Embryonic facial prominence (tissue), 1 donor: Measurements from ENCODE around the gene MAP4K5.
"Not testable (repeated sequence)": the region's sequence is repeated elsewhere in the genome, so short reads cannot be mapped to it uniquely, and the experiment has no call there.

Experiments used
- DNase-seq: peaks from one replicate; pipeline ENCODE4 v3.0.0-alpha.2; 2016; ENCODE audit errors: extremely low spot score

The MAP4K5 gene

GRCh38 chr14:50532502-50533240 lies at the start of gene MAP4K5:
Gene MAP4K5 (minus strand): TSS chr14:50532569. CDS start chr14:50532049, 520 bp downstream.
- DNase-seq: peak; percentile 82

DNA sequence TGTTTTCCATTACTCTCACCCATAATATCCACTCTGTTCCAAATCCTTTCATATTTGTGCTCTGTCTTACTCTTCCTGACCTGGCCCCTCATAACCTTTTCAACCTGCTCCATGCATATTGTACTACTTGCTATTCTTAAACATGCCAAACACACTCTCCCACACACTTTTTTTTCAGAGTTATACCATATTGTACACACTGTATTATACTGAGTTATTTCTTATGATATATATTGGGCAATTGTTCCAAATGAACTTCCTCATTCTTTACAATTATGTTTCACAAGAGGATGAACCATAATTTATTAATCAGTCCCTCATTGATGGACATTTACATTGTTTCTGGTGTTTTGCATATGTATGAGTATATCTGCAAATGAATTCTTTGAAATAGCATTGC lies 46.1 kb upstream of the MAP4K5 start:
- DNase-seq: no peak

DNA sequence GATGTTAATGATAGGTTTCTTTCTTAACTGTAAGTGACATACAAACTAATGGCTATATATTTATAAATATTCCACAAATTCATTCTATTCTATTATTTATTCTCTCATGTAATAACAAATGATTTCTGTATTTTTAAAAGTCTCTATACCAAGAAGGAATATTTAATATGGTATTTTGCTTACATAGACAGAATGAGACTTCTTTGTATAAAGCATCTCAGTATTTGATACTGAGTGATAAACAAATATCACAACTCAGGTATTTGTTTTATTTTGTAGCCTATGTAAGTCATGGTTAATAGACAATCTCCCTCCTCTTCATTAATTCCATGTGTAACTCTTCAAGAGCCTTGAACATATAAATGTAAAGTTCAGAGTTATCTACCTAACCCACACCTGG lies 45.6 kb upstream of the MAP4K5 start:
- DNase-seq: no peak

DNA sequence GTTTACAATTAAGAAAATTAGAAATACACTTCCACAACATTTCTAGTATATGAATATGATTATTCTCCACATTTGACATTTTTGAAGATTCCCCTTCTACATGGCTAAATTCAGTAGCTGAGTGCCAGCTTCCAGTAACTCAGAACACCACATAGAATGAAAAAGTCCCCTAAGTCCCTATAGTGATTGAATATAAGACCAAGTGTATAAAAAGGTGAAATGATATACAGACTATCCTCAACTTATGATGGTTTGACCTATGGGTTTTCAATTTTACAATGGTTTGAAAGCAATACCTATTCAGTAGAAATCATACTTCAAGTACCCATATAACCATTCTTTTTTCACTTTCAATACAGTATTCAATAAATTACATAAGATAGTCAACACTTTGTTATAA lies 43.4 kb upstream of the MAP4K5 start:
- DNase-seq: no peak

- no peak for DNase-seq
These were observed 41.5 kb upstream of the MAP4K5 start for GRCh38 chr14:50573862-50574261.

DNA sequence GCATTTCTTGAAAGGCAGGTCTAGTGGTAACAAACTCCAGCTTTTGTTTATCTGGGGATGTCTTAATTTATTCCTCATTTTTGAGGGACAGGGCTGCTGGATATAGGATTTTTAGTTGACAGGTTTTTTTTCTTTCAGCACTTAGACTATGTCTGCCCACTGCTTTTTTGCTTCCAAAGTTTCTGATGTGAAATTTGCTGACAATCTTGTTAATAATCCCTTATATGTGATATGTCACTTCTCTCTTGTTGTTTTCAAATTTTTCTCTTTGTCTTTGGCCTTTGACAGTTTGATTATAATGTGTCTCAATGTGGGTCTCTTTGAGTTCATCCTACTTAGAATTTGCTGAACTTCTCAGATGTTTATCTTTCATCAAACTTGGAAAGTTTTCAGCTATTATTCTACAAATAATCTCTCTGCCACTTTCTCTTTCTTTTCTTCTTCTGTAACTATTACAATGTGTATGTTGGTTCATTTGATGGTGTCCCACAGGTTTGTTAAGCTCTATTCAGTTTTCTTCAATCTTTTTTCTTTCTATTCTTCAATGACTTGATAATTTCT lies 37.4 kb upstream of the MAP4K5 start:
- DNase-seq: no peak

DNA sequence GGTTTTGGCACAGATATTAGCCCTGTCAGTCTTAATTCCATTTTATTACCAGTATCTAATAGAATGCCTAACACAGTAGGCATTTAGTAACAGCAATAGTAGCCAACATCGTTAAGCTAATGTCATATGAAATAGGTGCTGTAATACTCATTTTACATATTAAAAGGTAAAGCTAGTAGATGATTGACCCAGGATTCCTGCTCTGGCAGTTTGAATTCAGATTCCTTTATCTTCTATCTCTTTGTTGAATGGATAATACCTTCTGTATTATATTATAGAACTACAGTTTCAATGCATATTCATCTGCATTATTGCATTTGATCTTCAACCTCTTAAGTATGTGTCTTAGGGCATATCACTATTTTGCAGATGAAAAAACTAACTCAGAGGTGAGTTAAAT lies 30.5 kb upstream of the MAP4K5 start:
- DNase-seq: no peak

DNA sequence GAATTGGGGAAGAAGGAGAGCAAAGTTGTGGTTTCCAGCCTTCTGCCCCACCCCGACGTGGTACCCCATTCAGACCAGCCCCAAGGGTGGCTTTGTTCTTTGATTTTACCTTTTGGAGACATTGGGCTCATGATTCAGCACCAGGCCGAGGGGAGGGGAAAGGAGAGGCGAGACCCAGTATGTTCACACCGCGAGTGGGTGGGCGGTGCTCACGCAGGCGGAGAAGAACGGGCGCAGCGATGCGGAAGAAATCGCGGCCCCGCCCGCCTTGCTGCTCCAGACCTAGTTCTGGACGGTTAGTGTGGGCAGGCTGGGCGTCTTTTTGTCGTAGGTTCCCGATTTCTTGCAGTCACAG lies 28.5 kb upstream of the MAP4K5 start:
- DNase-seq: no peak

GRCh38 chr14:50559990-50560930 lies 27.9 kb upstream of the MAP4K5 start, which contains the start of gene ATL1:
Gene ATL1 (plus strand): TSS chr14:50560145. CDS start chr14:50560266, 121 bp downstream.
- no peak for DNase-seq

- DNase-seq: not testable (repeated sequence)
These were observed 20.4 kb upstream of the MAP4K5 start for GRCh38 chr14:50552796-50553195.

DNA sequence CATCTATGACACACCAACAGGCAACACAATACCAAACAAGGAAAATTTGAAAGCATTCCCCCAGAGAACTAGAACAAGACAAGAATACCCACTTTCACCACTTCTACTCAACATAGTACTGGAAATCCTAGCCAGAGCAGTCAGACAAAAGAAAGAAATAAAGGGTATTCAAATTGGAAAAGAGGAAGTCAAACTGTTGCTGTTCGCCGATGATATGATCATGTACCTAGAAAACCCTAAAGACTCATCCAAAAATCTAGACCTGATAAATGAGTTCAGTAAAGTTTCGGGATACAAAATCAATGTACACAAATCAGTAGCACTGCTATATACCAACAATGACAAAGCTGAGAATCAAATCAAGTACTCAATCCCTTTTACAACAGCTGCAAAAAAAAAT lies 19.5 kb upstream of the MAP4K5 start:
- no peak for DNase-seq

DNA sequence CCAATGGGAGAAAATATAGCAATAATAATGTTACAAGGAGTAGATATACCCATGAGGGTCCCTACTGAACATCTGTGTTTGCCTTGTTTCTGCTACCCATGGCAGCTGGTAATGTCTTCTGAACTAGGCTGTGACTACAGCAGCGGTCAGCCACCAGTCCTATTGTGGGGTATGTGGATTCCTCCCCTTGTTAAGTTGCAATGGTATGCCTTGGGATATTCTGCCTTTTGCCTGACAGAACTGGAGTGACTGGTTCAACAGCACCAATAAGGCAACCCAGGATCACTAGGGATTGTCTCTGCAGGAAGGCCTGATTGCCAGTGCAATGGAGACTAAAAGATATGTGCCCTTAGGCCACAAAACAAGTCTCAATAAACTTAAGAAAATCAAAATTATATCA lies 17.9 kb upstream of the MAP4K5 start:
- no peak for DNase-seq

- DNase-seq: no peak
These were observed 13.2 kb upstream of the MAP4K5 start for GRCh38 chr14:50545618-50546017.

DNA sequence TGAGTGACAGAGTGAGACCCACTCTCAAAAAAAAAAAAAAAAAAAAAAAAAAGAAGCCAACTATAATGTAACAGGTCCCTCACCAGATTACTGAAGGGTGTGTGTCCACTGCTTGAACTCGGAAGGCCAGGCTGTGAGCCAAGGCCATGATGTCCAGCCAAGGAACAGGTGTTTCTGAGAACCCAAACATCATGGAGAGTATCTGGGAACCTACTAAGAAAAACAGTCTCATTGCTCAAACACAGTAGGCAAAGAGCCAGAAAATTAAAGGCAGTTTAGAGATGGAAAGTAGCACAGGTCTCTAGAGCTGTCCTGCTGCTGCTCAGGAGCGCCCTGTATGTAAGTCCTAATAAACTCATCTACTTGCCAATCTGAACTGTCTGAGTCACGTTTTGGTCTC lies 12.5 kb upstream of the MAP4K5 start:
- DNase-seq: no peak

- DNase-seq: no peak
These were observed 10.6 kb upstream of the MAP4K5 start for GRCh38 chr14:50542941-50543418.

DNA sequence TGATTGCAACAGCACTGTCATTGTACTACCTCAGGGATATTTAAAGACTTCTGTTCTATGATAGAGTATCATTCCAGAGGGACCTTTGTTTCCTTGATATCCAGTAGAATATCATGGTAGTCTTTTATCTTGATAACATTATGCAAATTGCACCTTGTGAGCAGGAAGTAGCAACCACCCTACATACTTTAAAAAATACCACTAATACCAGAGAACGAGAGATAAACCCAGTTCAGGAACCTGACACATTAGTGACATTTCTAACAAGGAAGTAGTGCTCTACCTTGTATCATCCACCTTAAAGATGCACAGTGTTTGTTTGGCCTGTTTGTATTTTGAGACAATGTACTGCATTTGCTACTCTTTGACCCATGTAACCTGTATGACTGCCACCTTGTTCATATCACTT lies 8.8 kb upstream of the MAP4K5 start:
- DNase-seq: no peak

DNA sequence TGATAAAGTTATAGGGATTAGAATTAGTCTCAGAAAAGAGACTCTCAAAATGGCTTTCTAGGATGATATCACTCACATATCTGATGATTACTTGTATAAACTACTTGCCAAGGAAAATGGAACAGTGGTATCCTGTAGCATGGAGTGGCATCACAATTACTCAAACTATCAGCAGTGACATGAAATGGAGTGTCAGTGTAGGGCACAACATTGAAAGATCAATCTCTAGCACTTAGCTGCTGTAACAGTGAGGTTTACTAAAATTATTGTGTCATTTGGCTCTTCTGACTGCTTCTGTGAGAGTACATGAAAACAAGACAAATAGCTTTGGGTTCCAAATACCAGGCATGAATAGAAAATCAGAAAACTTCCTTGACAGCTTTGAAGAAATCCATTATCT lies 6.7 kb upstream of the MAP4K5 start:
- no peak for DNase-seq

DNA sequence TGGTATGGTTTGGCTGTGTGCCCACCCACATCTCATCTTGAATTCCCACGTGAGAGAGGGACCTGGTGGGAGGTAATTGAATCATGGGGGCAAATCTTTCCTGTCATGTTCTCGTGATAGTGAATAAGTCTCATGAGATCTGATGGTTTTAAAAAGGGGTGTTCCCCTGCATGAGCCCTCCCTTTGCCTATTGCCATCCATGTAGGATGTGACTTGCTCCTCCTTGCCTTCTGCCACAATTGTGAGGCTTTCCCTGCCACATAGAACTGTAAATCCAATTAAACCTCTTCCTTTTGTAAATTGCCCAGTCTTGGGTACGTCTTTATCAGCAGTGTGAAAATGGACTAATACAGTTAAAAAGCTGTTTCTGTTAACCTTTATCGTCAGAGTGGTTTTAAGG lies 5.7 kb upstream of the MAP4K5 start:
- DNase-seq: not testable (repeated sequence)

- no peak for DNase-seq
These were observed 2.6 kb upstream of the MAP4K5 start for GRCh38 chr14:50534997-50535396.

GRCh38 chr14:50534416-50534815 lies 2.0 kb upstream of the MAP4K5 start:
- DNase-seq: no peak

GRCh38 chr14:50533806-50534205 lies 1.4 kb upstream of the MAP4K5 start:
- no peak for DNase-seq

DNA sequence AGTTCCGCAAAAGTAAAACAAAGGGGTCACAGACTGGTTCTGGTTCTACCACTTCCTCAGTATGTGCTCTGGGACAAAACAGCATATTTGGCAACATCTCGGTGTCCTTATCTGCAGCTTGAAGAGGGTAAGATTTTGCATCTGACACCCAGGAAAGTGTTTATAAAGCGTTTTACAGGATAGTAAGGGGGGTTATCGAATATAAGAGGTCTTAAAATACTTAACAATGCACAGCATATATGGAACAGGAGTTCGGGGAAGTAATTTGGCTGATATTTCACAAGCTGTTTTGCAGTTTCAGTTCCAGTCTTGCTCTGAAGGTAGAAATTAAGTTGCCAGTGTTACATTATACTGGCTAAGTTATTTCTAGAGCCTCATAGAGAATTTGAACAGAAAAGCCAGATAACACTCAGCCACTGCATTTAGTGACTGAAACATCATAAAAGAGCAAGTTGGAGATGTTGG lies 904 bp upstream of the MAP4K5 start:
- no peak for DNase-seq
